ELF-1 (cell line): ENCODE data around the gene JADE2.
"Not testable (repeated sequence)": the region's sequence is repeated elsewhere in the genome, so short reads cannot be mapped to it uniquely, and the experiment has no call there.

Experiments used
- DNase-seq: peaks from one replicate; pipeline ENCODE4 v3.0.0-alpha.2; 2016; ENCODE audit warnings: low read depth, low spot score

Gene JADE2

GRCh38 chr5:134524826-134525682 lies at the start of gene JADE2:
Gene JADE2 (plus strand): TSS chr5:134525670. CDS start chr5:134535858, 10,188 bp downstream.
- DNase-seq: peak; percentile 36

DNA sequence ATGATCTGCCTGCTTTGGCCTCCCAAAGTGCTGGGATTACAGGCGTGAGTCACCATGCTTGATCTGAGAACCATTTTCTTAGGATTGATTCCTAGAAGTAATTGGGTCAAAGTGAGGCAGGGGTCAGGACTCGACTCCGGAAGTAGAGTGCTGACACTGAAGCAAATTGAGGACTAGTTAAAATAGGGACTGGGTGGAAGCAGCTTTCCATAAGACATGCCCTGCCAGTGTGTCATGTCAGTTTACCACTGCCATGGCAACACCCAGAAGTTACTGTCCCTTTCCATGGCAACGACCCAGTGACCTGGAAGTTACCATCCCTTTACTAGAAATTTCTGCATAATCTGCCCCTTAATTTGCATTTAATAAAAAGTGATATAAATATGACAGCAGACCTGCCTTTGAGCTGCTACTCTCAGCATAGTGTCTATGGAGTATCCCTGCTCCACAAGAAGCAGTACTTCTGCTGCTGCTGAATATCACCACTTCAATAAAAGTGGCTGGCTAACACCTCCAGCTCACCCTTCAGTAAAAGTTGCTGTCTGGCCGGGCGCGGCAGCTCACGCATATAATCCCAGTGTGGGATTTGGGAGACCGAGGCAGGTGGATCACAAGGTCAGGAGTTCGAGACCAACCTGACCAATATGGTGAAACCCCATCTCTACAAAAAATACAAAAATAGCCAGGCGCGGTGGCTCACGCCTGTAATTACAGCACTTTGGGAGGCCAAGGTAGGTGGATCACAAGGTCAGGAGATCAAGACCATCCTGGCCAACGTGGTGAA lies 47.8 kb upstream of the JADE2 start:
- DNase-seq: no peak

- DNase-seq: no peak
Measured at GRCh38 chr5:134479839-134480238, 45.6 kb upstream of the JADE2 start.

DNA sequence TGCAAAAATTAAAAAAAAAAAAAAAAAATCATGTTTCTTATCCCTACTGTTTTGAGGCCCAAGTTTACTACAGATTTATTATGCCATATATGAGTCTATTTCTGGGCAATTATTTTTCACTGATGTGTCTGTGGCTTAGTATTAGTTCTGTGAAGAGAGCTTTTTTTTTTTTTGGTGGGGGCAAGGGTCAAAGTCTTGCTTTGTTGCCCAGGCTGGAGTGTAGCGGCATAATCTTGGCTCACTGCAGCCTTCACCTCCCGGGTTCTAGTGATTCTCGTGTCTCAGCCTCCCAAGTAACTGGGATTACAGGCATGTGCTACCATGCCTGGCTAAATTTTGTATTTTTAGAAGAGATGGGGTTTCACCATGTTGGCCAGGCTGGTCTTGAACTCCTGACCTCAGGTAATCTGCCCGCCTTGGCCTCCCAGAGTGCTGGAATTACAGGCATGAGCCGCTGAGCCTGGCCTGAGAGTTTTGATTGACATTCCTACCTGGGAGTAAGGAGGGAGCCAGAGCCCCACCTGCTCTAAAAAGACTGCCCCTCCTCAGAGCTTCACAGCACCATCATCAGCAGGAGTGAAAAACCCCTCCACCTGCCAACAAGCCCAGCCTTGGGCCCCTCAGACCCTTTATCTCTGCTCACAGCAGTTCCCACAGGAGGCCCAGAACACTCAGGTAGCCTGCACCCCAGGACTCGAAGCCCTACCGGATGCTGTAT lies 36.1 kb upstream of the JADE2 start:
- DNase-seq: no peak

DNA sequence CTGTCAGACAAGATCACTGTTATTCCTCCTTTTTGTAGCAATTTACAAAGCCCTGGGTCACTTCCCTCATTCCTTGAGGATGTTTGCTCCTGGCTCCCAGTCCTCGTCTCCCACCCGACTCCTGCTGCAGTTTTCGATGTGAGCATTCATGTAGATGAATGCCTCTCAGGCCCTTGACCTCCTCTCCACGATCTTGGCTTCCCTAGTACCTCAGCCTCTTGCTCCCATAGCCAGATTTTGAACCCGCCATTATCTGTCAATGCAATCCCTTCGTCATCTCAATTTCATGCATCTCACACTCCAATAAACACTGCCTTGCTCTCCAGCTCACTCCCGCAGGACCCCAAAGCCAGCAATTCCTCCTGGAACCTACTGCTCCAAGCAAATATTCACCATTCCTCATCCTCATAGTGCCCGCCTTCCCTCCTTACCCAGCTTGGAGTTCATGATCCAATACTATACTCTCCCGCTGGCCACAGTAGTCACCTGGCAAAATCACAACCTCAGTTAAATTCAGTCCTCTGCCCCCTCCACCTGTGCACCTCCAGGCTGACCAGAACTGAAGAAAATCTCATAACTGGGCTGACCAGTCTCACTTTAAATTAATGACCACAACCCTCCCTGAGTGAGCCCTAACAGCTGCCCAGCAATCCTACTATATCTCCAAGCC lies 35.1 kb upstream of the JADE2 start:
- DNase-seq: no peak

DNA sequence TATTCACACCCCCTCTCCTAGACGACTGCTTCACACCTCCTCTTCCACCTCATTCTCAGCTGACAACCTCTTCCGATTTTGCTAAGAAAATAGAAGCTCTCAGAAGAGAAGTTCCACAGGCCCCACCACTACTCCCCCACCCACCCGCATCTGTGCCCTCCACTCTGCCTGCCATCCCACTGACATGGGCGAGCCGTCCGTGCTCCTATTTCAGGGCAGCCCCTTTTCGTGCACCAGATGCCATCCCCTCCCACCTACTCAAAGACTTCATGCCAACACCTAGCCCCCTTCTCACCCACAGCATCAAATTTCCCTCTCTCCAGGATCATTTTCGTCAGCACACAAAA lies 34.6 kb upstream of the JADE2 start:
- no peak for DNase-seq

GRCh38 chr5:134491841-134492442 lies 33.5 kb upstream of the JADE2 start:
- DNase-seq: no peak

DNA sequence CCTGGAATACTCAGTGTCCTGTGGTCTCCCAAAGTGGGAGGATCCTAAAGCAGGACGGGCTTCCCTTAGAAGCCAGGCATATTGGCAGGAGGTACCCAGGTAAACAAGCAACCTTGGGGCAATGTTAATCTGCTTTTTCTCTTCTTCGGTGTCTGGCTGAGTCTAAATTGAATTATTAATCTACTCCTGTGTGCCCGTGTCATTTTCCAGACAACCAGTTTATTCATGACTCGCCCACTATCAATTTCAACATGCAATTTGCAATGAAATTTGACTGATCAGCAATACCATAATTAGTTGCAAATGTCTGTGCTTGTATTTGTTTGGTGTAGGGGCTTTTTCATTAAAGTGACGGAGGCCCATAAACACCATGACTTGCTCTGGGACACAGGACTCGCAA lies 32.9 kb upstream of the JADE2 start:
- no peak for DNase-seq

DNA sequence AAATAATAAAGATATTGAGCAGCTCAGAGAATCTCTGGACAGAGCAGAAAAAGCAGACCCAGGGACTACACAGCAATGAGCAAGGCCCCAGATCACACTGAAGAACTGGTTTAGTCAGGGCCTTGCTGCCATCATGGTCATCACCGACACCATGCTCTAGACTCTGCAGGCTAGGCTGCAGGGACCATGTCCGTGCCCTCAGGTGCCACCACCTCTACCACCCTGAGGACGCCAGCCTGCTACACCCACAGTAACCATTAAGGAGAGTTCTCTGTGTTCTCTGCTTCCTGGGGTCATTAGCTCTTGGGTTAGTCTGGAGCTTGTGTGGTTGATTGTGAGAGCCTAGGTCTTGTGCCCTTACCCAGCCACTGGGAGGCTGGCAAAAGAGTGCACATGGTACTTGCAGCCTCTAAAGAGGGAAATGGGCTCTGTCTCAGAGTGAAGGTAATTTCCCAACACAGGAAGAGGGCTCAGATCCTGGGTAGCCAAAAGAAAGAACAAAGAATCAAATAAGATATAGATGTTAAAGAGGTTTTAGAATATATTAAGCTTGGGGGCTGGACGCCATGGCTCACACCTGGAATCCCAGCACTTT lies 31.9 kb upstream of the JADE2 start:
- no peak for DNase-seq

- no peak for DNase-seq
Measured at GRCh38 chr5:134494780-134495179, 30.7 kb upstream of the JADE2 start.

DNA sequence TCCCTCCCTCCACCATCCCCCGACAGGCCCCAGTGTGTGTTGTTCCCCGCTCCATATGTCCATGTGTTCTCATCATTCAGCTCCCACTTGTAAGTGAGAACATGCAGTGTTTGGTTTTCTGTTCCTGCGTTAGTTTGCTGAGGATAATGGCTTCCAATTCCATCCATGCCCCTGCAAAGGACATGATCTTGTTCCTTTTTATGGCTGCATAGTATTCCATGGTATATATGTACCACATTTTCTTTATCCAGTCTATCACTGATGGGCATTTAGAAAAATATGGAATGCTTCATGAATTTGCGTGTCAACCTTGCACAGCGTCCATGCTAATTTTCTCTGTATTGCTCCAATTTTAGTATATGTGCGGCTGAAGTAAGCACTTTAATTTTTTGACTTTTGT lies 25.6 kb upstream of the JADE2 start:
- not testable (repeated sequence) for DNase-seq

DNA sequence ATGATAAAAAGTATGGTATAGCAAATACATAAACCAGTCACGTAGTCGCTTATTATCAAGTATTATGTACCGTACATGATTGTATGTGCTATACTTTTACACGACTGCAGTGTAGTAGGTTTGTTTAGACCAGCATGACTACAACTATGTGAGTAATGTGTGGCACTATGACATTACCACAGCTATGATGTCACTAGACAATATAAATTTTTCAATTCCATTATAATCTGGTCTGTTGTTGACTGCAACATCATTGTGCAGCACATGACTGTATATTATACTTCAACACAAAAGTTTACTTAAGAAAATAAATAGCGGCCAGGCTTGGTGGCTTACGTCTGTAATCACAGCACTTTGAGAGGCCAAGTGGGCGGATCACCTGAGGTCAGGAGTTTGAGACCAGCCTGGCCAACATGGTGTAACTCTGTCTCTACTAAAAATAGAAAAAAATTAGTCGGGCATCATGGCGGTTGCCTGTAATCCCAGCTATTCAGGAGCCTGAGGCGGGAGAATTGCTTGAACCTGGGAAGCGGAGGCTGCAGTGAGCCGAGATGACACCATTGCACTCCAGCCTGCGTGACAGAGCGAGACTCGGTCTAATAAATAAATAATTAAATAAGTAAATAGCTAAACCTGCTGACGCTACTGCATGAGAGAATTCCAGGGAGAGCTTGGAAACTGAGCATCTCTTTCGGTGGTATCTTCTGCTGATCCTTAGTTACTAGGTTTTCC lies 24.6 kb upstream of the JADE2 start:
- DNase-seq: no peak

- no peak for DNase-seq
Measured at GRCh38 chr5:134502259-134502658, 23.2 kb upstream of the JADE2 start.

- DNase-seq: peak; percentile 89
Measured at GRCh38 chr5:134503088-134503936, 22.2 kb upstream of the JADE2 start.

- no peak for DNase-seq
Measured at GRCh38 chr5:134503937-134504437, 21.5 kb upstream of the JADE2 start.

DNA sequence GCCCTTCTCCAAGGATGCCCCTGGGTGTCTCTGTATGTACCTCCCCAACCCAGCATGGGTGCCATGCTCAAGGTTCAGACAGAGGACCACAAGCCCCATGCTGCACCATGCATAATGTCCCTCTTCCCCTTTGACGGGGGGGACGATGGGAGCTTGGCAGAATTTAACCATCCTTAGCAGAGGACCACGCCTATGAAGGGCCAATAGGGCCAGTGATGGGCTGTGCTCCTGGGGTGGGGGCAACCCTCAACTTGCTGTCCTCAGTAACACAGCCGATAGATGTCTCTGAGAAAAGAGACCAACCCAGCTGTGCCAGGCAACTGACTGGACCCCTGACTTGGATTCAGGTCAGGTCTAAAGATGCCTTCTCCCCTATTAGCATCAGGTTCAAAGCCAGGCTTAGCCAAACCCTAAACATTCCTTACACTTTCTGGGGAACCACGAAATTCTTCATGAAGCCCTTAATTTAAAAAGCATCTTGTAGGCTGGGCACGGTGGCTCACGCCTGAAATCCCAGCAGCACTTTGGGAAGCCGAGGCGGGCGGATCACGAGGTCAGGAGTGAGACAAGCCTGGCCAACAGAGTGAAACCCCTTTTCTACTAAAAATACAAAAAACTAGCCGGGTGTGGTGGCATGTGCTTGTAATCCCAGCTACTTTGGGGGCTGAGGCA lies 20.7 kb upstream of the JADE2 start:
- DNase-seq: no peak

GRCh38 chr5:134506054-134507039 lies 19.1 kb upstream of the JADE2 start:
- peak; percentile 93 for DNase-seq
